ENCODE data around the gene COMMD6.

COMMD6 gene

DNA sequence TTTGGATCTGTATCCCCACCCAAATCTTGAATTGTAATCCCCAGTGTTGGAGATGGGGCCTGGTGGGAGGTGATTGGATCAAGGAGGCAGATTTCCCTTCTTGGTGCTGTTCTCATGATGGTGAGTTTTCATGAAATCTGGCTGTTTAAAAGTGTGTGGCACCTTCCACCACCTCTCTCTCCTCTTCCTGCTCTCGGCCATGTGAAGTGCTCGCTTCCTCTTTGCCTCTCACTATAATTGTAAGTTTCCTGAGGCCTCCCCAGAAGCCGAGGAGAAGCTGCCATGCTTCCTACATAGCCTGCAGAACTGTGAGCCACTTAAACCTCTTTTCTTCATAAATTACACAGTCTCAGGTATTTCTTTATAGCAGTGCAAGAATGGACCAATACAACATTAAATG lies 15.7 kb downstream of the COMMD6 start:
- no peak for DNase-seq

DNA sequence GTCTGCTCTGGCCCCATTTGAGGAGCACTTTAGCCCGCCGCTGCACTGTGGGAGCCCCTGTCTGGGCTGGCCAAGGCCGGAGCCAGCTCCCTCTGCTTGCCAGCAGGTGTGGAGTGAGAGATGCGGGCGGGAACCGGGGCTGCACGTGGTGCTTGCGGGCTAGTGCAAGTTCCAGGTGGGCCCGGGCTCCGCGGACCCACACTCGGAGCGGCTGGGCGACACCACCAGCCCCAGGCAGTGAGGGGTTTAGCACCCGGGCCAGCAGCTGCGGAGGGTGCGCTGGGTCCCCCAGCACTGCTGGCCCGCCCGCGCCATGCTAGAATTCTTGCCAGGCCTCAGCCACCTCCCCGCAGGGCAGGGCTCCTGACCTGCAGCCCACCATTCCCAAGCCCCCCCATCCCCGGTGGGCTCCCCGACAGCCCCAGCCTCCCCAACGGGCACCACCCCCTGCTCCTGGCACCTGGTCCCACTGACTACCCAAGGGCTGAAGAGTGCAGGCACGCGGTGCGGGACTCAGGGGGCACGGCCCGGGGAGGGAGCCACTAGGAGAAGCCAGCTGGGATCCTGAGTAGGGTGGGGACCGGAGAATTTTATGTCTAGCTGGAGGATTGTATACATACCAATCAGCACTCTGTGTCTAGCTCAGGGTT lies 19.1 kb downstream of the COMMD6 start:
- no peak for DNase-seq

DNA sequence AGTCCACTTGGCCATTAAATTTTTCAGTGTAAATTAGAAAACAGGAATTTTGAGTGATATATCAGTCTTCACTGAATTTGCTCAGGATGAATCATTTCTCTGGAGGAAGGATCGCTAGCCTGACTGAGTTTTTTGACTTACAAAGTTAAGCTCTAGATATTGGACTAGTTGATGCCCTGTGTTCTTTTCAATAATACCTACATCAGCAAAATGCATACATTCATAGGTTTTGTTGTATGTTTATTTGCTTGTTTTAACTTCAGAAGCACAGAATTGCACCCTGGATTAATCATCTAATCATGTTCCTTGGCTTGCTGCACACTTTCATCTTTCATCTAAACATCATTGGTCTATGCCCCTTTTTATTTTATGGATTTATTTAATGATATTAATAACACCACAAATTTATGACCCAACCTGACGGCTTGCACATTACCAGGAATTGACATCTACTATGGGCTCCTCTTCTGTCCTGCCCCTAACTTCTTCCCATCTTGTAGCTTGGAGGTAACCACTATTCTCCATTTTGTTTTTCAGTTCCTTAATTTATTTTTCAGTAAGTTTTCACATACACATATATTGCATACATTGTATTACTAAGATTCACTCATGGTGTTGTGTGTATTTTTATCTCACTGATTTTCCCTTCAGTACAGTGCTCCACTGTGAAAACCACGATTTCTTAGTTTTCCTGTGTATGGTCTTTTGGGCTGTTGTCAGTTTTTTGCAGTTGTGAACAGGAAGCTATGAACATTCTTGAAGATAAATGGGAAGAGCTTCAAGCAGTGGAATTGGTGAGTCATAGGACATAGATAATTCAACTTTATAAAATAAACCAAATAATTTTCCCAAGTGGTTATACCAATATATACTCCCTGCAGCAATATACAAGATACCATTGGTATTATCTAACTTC lies 23.3 kb downstream of the COMMD6 start:
- DNase-seq: no peak

DNA sequence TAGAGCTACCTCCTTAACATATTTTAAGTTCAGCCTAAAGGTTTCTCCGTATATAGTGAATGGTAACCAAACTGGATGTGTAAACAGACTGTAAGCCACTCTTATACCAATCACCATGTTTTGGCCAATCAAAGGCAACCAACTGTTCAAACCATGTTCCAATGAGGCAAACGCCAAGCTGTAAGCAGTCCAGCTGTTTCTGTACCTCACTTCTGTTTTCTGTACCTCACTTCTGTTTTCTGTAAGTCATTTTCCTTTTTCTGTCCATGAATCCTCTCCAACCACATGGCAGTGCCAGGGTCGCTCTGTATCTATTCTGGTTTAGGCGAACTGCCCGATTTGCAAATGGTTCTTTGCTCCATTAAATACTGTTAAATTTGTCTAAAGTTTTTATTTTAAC lies 24.4 kb downstream of the COMMD6 start:
- DNase-seq: no peak

DNA sequence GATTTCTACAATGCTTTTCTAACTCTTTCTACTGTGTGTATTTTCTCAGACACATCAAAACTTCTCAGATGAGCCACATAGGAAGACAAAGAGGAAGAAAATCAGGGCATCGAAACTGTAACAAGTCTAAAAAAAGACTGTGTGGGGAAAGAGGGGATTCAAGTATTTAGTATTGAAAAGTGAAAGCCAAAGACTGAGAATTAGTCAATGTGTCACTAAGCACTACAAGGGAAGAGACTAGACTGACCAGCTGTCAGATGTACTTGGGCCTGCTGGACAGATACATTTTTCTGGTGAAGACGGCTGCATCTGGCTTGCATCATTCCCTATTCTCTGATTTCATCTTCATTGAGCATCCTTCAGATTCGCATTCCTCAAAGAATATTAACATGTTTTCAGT lies 25.4 kb downstream of the COMMD6 start:
- DNase-seq: no peak

DNA sequence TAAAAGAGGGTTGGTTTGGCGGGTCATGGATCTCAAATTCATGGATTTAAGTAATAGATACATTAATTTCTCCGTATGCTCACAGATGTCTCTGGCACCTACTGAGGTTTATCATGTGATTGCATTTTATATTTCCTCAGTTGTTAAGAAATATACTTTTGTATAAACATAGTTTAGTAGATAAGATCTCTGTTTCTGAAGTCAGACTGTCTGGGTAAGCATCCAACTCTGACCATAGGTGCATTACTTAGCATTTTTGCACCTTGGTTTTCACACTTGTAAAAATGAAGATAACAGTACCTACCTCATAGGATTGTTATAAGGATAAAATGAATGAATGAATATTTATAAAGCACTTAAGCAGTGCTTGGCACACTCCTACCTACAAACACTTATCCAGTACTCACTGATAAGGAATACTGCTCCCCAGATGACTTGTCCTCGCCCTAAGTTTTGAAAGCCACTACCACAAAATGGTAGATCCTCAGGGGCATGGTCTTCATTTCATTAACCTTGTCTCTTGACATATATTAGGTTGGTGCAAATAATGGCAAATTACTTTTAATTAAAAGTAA lies 26.5 kb downstream of the COMMD6 start:
- no peak for DNase-seq

DNA sequence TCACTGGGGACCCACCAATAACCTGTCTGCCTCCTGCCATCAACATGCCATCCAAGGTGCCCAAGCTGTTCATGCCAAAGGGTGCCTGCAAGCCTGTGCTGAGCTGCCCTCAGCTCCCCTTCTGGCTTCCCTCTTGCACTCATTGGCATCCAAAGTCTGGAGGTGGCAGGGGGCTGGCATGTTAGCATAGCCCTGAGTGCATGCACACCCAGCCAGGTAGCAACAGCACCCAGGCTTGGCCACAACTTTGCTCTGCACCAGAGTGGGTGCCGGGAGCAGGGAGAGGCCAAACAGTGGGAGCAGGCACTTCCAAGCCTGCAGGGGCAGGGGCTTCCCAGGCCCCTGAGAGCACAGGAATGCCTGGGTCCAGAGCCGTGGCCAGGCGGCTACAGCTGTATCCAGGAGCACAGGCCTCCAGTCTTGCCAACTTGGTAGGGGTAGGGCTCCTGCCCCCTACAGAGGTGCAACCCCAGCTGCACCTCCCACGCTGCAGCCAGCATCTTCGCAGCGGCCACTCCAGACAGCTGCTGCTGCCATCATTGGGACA lies 29.6 kb downstream of the COMMD6 start:
- no peak for DNase-seq

DNA sequence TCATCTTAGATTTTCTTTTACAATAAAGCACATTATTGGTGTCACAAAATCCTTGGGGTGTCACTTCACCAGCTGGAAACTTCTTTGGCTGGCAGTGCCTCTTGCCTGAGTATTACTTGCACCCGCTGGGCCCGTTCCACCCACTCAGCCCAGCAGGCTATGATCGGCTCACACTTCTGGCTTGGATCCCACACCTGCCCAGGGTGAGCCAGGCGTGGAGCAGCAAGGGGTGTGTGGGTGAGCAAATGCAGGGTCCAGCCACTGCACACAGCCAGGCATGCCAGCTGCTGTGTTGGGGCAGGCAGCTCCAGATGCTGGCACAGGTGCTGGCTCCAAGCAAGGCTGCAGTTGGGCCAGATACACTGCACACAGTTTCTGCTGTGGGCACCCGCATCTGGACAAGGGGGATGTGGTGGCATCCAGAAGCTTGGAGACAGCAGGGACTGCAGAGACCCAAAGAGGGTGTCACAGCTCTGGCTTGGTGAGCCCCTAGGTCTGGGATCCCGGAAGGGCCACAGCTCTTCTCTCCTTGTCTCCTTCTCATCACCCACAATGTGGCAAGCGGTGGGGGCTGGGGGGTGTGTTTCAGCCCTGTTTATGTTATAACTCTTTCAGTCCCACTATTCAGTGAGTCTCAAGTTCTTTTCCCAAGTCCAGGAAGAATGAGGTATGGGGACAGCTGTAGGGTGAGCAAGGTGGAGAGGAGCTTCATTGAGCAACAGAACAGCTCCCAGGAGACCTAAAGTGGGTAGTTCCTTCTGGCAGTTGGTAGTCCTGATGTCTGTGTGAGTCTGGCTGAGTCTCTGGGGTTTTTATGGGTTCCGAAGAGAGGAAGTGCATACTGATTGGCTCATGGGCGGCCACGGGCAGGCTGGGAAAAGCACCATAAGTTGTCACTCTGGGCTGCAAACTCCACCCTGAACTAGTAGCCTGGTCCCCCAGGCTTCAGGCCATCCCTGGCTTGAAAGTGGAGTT lies 30.3 kb downstream of the COMMD6 start:
- no peak for DNase-seq

DNA sequence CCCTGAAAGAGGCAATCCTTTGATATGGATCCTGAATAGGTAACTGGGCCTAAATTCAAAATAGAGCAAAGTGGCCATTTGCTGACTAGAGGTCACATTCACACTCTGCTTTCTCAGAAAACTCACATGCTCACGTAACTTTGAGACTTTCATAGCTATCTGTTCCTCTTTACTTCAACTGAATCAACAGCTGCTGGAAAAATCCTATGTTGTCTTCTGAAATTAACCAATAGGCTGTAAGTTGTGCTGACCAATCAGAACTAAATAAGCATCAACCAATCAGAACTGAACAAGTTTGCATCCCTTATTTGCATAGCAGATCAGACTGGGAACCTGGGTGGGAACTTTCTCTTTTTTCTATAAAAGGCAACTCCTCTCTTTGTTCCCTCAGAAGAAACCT lies 31.6 kb downstream of the COMMD6 start:
- DNase-seq: no peak

DNA sequence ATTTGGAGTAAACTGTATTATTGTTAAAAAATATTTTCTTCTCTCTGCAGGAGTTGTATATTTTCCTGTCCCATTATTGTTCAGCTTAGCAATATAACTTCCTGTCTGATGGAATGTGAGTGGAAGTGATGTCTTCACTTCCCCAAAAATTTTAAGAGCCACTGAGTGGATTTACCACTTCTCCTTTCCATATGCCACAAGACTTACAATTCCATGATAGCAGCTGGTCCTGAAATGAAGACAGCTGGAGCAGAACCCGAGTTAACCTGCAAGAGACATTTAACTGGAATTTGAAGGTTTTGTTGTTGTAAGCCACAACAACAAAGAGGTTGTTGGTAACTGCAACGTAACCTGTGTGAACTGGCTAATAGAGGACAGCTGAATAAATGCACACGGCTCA lies 32.3 kb downstream of the COMMD6 start:
- no peak for DNase-seq

DNA sequence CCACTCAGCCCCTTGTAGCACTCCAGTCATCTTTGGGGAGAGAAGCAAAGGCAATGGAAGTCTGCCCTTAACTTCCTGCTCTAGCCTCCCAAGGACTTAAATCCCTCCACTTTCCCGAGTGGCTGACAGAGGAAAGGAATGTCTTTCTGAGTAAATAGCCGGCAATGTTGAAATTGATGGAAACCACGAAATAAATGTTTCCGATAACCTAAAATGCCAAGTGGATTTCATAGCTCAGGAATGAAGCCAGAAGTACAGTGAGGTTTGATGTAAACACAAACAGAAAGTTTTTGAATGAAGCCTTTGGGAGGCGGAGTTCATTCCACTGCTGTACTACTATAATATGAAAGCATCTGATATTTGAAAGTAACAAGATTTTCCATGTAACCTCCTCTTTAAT lies 41.7 kb downstream of the COMMD6 start:
- no peak for DNase-seq

DNA sequence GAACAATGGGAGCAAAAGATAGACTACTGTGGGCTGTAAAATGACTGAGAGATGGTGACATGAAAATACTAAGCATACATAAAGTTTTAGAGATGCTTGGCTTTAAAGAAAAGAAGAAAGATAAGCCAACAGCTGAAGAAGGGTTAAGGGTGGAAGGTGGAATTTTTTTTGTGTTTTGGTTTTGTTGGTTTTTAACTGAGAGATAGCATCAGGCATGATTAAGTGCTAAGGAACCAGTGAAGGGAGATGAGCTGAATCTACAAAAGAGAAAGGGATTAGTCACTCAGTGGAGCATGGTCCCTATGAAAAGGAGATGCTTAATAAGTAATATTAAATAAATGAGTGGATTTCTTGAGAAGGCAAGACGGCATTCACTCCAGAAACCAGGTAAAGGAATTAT lies 43.1 kb downstream of the COMMD6 start:
- DNase-seq: no peak

DNA sequence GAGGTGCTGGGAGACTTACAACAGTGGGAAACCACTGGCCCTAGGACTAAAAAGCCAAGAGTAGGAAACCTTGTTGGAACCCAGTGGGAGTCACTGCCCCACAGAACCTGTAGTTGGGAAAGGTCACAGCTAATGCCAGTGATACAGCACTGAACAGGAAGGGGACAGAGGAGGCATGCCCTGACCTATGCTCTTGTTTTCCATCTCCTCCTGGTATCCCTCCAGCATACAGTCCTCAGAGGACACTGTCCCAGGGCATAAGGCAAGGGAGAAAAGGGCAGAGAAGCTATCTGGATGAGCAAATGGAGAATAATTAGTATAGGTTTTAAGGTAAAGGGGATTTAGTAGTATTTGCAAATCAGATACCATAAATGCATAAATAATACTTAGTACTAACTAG lies 44.5 kb downstream of the COMMD6 start:
- DNase-seq: no peak

DNA sequence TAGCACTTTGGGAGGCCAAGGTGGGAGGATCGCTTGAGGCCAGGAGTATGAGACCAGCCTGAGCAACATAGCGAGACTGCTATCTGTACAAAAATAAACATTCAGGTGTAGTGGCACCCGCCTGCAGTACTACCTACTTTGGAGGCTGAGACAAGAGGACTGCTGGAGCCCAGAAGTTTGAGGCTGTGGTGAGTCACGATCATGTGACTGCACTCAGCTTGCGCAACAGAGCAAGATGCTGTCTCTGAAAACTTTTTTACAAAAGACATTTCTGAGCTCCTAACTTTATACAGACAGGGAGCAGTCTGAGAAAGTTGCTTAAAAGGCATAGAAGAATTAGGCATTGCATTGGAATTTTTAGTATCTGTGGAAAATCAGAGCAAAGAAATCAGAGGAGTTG lies 45.3 kb downstream of the COMMD6 start:
- DNase-seq: no peak

DNA sequence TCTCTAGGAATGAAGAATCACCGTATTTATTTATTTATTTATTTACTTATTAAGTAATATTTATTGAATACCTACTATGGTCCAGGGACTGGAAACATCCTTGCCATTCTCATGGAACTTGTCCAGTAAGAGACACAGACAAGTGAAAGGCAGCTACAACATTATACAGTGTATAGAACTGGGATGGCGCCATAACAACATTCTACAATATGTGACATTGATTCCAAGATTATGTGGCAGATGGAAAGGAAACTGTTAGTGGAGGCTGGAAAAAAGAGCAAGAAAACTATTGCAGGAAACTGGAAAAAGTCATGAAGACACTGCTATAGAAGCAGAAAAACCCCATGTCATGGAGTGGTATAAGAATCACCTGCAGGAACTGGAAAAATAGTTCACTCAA lies 46.3 kb downstream of the COMMD6 start:
- no peak for DNase-seq

DNA sequence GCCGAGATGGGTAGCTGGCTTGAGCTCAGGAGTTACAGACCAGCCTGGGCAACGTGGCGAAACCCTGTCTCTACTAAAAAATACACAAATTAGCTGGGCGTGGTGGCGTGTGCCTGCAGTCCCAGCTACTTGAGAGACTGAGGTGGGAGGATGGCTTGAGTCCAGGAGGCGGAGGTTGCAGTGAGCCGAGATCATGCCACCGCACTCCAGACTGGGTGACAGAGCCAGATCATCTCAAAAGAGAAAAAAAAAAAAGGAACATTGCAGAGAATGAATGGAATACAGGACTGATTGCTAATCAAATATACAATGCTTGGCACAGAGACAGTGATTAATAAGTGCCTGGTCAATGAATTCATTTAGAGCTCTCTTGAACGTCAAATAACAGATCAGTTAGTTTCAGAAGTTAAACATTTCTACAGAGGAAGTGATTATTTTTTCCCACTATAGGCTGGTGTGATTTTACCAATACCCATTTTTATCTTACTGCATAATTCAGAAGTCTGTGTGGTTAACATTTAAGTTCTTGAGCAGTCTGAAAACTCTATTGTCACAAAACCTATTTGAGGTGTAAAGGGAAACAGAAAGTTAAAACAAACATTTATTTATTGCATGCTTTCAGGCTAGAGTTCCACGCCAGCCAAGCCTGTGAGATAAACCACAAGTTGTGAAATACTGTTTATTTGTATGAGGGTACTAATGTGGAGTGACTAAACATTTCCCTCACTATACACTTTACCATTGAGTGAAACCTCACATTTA lies 48.0 kb downstream of the COMMD6 start:
- no peak for DNase-seq

DNA sequence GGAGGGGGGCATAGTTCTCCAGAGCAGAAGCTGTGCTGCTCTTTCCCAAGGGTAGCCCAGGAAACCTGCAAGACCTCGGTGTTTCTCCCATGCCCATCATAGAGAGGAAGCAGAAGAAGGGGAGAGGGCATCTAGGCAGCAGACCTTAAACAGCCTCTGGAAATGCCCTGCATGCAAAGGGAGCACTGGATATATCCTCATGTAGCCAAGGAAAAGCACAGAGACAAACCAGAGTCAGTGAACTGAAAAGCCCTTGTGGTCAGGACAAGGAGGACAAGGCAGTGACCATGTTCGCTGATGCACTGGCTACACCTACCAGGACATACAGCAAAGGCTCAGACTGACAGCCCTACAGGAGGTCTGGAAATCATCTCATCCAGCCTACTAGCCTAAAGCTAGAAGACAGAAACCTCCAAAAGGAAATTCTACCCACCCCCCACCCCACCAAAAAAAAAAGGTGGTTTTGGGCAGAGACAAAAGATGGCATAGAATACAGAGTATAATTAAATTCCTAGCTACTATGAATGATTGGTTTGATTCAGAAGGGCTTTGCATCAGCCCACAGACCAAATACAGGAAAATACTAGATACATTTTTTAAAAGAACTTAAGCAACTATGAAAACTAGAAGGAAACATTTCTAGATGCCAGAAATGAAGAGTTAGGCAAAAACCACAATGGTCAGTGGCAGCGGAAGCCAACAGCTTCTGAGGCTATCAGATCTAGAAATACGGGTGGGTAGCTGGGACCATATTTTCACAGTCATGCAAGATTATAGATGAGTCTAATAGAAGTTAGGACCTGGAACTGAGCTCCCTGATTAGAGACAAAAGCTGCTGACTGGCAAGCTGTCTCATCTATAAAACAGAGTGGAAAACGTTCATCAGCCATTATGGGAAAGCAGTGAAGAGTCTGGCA lies 51.2 kb downstream of the COMMD6 start:
- DNase-seq: no peak

DNA sequence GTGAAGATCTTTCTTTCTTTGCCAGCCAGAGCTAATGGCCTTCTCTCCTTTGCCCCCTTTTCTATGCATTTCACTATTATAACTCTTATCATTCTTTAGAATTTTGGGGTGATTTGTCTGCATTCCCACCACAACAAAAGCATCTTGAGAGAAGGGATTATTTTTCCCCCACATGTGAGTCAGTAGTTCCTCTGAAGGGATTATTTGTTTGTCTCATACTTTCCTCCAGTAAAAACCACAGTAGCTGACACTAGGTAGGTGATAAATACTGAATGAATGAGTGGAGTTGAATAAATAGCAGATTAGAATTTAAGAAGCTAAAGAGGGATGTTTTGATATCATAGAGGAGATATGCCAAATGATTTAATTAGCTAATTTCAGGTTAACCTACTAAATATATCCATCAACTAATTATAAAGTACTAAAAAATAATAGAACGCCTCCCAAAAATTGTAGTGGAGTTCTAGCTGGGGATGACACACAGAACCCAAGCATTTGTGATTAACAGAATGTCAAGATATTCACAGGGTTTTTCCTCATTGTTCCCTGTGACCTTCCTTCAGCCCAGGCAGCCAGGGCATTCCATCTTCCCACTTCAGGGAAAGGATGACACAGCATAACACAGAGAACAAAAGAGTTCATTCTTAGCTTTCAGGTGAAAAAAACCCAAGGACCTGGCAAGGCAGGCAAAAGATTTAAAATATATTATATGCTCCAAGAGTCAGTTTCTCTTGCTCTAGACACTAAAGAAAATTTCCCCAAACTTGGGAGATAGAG lies 52.2 kb downstream of the COMMD6 start:
- no peak for DNase-seq

DNA sequence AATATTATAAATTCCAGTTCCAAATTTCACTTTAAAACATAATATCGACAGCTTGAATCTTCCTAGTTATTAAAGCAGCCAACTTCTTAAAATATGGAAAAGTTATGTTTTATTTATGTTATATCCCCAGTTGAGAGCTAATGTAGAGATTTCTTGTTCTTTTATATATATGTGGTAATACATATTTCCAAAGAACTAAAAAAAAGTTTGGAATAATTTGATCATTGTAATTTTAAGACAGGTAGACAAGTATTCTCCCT lies 54.9 kb downstream of the COMMD6 start:
- DNase-seq: no peak

Data from right hindlimb (tissue), 1 donor.